T-helper 1 cell treated with Interleukin-12 subunit alpha and Interleukin-12 subunit beta and Interleukin-4 antibody, amounts not matched to agents 30 ng/mL and 1 ng/mL, for 36 hours (primary cell): ENCODE results near the gene VAV3. TPM values are rescaled to one million over a fixed set of nuclear protein-coding genes. Genes with fewer than 3 reads are reported as not detected.
"Not testable (repeated sequence)": the region's sequence is repeated elsewhere in the genome, so short reads cannot be mapped to it uniquely, and the experiment has no call there.

ENCODE experiments used
- intact Hi-C: fragments of 100-400 bp; cut with micrococcal nuclease; formaldehyde crosslinking; loops from one replicate; pipeline ENCODE4 v1.15.1; 2024
- total RNA-seq: library from RNA; stranded (reverse); gene quantifications from 2 replicates; pipeline ENCODE4 v1.2.3, GENCODE V29; 2022

Gene VAV3
- total RNA-seq, result 2.0 and 2.5 TPM in 2 replicates

GRCh38 chr1:107965110-107965991 lies at the start of gene VAV3:
Gene VAV3 (minus strand): TSS chr1:107965180. CDS start chr1:107964869, 311 bp downstream.
- intact Hi-C loops, result loop anchor here (10.0 kb wide), 1 partner anchor 589 kb away; no protein-coding TSS in a partner anchor

- intact Hi-C loops, result no loop called here
Measured at GRCh38 chr1:108012553-108012952, 47.6 kb upstream of the VAV3 start.

- intact Hi-C loops, result no loop called here
Measured at GRCh38 chr1:108011295-108011694, 46.3 kb upstream of the VAV3 start.

GRCh38 chr1:108010581-108010980 lies 45.6 kb upstream of the VAV3 start:
- intact Hi-C loops, result no loop called here

GRCh38 chr1:108009603-108010195 lies 44.7 kb upstream of the VAV3 start:
- intact Hi-C loops, result no loop called here

- intact Hi-C loops, result no loop called here
Measured at GRCh38 chr1:108007531-108007930, 42.6 kb upstream of the VAV3 start.

- intact Hi-C loops, result no loop called here
Measured at GRCh38 chr1:108007070-108007469, 42.1 kb upstream of the VAV3 start.

GRCh38 chr1:108004919-108005318 lies 39.9 kb upstream of the VAV3 start:
- intact Hi-C loops, result not testable (repeated sequence)

GRCh38 chr1:108000620-108001111 lies 35.7 kb upstream of the VAV3 start:
- intact Hi-C loops, result no loop called here

- intact Hi-C loops, result no loop called here
Measured at GRCh38 chr1:108000184-108000583, 35.2 kb upstream of the VAV3 start.

GRCh38 chr1:107997866-107998265 lies 32.9 kb upstream of the VAV3 start:
- intact Hi-C loops, result no loop called here

GRCh38 chr1:107993920-107994319 lies 28.9 kb upstream of the VAV3 start:
- intact Hi-C loops, result no loop called here

- intact Hi-C loops, result no loop called here
Measured at GRCh38 chr1:107992347-107992746, 27.4 kb upstream of the VAV3 start.

GRCh38 chr1:107991371-107992066 lies 26.5 kb upstream of the VAV3 start:
- intact Hi-C loops, result no loop called here

- intact Hi-C loops, result no loop called here
Measured at GRCh38 chr1:107990606-107991005, 25.6 kb upstream of the VAV3 start.

GRCh38 chr1:107981277-107981676 lies 16.3 kb upstream of the VAV3 start:
- intact Hi-C loops, result no loop called here

GRCh38 chr1:107979926-107980325 lies 14.9 kb upstream of the VAV3 start:
- intact Hi-C loops, result no loop called here

GRCh38 chr1:107979088-107979487 lies 14.1 kb upstream of the VAV3 start:
- intact Hi-C loops, result no loop called here

GRCh38 chr1:107976836-107977235 lies 11.9 kb upstream of the VAV3 start:
- intact Hi-C loops, result no loop called here

- intact Hi-C loops, result no loop called here
Measured at GRCh38 chr1:107976431-107976830, 11.5 kb upstream of the VAV3 start.

GRCh38 chr1:107975851-107976250 lies 10.9 kb upstream of the VAV3 start:
- intact Hi-C loops, result no loop called here

GRCh38 chr1:107974090-107974489 lies 9.1 kb upstream of the VAV3 start:
- intact Hi-C loops, result no loop called here
